ENCODE measurements around the gene CACNA1C. TPM values are rescaled to one million over a fixed set of nuclear protein-coding genes. Genes with fewer than 3 reads are reported as not detected.

Gene CACNA1C
- total RNA-seq, 1 experiment from 2014 or later: 1.1 TPM

DNA sequence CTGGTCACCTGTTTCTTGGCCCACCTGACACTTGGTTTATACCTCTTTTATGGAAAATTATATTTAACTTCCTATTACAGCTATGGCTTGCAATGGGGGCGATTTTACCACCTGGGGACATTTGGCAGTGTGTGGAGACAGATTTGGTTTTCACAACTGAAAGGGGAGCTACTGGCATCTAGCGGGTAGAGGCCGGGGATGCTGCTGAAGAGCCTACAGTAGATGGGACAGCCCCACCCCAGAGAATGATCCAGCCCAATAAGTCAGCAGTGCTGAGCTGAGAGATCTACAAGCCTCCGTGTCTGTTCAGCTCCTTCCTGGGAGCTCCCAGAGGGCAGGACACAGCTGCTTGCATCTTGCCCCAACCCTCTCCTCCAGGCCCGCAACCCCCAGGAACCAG, 302.8 kb downstream of the CACNA1C start:
- Histone ChIP-seq H3K56ac (ENCODE audit: insufficient read length, low read depth, low read length) (no peak overlapping the region), H2AFZ (ENCODE audit: low read length) (no peak overlapping the region), H4K20me1 (ENCODE audit: control insufficient read depth, insufficient read depth, insufficient read length) (no peaks in the 10 kb centered on the region), H3K18ac (ENCODE audit: insufficient read length, low read depth, low read length) (no peak overlapping the region), H3K79me2 (ENCODE audit: insufficient read depth, low read length) (no peaks in the 10 kb centered on the region; the same call in 1 of the 2 replicates), H2BK5ac (ENCODE audit: insufficient read length, low read length) (no peak overlapping the region), H2AK5ac (ENCODE audit: insufficient read length, low read length) (no peak overlapping the region), H3K4ac (ENCODE audit: low read depth, low read length) (no peak overlapping the region), H4K8ac (replicated peaks; ENCODE audit: insufficient read length, low read depth, low read length) (no peak overlapping the region), H4K91ac (ENCODE audit: insufficient read length, low read depth, low read length) (no peak overlapping the region), H2BK15ac (ENCODE audit: low read depth, low read length) (no peak overlapping the region), H3T11ph (ENCODE audit: low read length) (no peak overlapping the region), H3K27ac (ENCODE audit: insufficient read length, low read depth, low read length) (no peak overlapping the region), H3K4me2 (ENCODE audit: insufficient read depth, insufficient read length, low read length) (no peak overlapping the region), H3K79me1 (ENCODE audit: insufficient read depth, low read depth, low read length, poor library complexity, severe bottlenecking) (no peaks in the 10 kb centered on the region), H4K5ac (ENCODE audit: insufficient read length, low read depth, low read length) (no peak overlapping the region), H2BK12ac (ENCODE audit: insufficient read length, low read depth, low read length) (no peak overlapping the region), H3K27me3 (ENCODE audit: insufficient read depth, low read length) (no peaks in the 10 kb centered on the region), H3K9me3 (ENCODE audit: control insufficient read depth, low read depth, low read length) (no peaks in the 10 kb centered on the region), H3K9ac (ENCODE audit: extremely low read depth, insufficient read length, low read length) (no peak overlapping the region), H2BK20ac (ENCODE audit: low read depth, low read length, poor library complexity, severe bottlenecking) (no peak overlapping the region), H3K4me1 (ENCODE audit: insufficient read depth, low read length) (no peaks in the 10 kb centered on the region), H3K23ac (ENCODE audit: insufficient read length, low read depth, low read length) (no peak overlapping the region), H2BK120ac (ENCODE audit: low read depth, low read length, poor library complexity, severe bottlenecking) (no peak overlapping the region), H3K23me2 (ENCODE audit: insufficient read length, low read depth, low read length, poor library complexity, severe bottlenecking) (no peaks in the 10 kb centered on the region), H3K14ac (ENCODE audit: insufficient read depth, low read length) (no peak overlapping the region)
- no peak for DNase-seq
- peaks cover 6% of the 10 kb centered on the region for H3K27me3 Mint-ChIP-seq (ENCODE audit: low read depth)
- WGBS (ENCODE audit: extremely low coverage, insufficient read length, low lambda C conversion rate): no CpG with 5 or more reads among the region's 5 CpGs
- TF ChIP-seq, protein P1, sequence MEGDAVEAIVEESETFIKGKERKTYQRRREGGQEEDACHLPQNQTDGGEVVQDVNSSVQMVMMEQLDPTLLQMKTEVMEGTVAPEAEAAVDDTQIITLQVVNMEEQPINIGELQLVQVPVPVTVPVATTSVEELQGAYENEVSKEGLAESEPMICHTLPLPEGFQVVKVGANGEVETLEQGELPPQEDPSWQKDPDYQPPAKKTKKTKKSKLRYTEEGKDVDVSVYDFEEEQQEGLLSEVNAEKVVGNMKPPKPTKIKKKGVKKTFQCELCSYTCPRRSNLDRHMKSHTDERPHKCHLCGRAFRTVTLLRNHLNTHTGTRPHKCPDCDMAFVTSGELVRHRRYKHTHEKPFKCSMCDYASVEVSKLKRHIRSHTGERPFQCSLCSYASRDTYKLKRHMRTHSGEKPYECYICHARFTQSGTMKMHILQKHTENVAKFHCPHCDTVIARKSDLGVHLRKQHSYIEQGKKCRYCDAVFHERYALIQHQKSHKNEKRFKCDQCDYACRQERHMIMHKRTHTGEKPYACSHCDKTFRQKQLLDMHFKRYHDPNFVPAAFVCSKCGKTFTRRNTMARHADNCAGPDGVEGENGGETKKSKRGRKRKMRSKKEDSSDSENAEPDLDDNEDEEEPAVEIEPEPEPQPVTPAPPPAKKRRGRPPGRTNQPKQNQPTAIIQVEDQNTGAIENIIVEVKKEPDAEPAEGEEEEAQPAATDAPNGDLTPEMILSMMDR (conservative IDR thresholded peaks at IDR 0.05): no peak
- no peak overlapping the region for H3K4me3 Mint-ChIP-seq
- H3K27ac Mint-ChIP-seq: no peak overlapping the region
- no peaks in the 10 kb centered on the region for H3K36me3 Mint-ChIP-seq (ENCODE audit: insufficient read depth in 1 of 3, low read depth in 3 of 3)
- H3K9me3 Mint-ChIP-seq: no peaks in the 10 kb centered on the region
- H3K4me1 Mint-ChIP-seq: peaks cover 11 to 16% of the 10 kb centered on the region in 2 experiments

Data from H9 (cell line).